BE2C (cell line): Measurements from ENCODE around the gene PIWIL4. TPM values are rescaled to one million over a fixed set of nuclear protein-coding genes. Genes with fewer than 3 reads are reported as not detected.

ENCODE experiments used
- DNase-seq: peaks from one replicate; pipeline ENCODE4 v3.0.0-alpha.2; 2020
- H3K27me3 ChIP-seq: fragments of 250-450 bp; sonication (Bioruptor Pico); 2 replicates; pipeline ENCODE4 v1.5.1; 2020; ENCODE audit warnings: mild to moderate bottlenecking
- H3K36me3 ChIP-seq: fragments of 250-450 bp; sonication (Bioruptor Pico); 2 replicates; pipeline ENCODE4 v1.5.1; 2020; ENCODE audit warnings: mild to moderate bottlenecking
- H3K4me1 ChIP-seq: fragments of 250-450 bp; sonication (Bioruptor Pico); 2 replicates; pipeline ENCODE4 v1.5.1; 2020
- H3K4me3 ChIP-seq: 2 replicates; pipeline ENCODE4 v1.5.1; 2011; ENCODE audit warnings: low read depth, low read length
- H3K9me3 ChIP-seq: fragments of 250-450 bp; sonication (Bioruptor Pico); 2 replicates; pipeline ENCODE4 v1.5.1; 2020
- polyA plus RNA-seq: library from polyadenylated mRNA; unstranded; fragments of >200 nt; gene quantifications from one replicate; pipeline ENCODE4 v1.2.1, GENCODE V29; 2012; ENCODE audit warnings: low read depth, missing spikeins; ENCODE audit not compliant: insufficient read length, insufficient read depth
- TF ChIP-seq, protein P1 (sequence below): IDR thresholded peaks from 2 replicates; pipeline ENCODE4 v1.5.1; 2012; ENCODE audit warnings: mild to moderate bottlenecking, low read depth, low read length

PIWIL4 gene
- not detected for polyA plus RNA-seq

GRCh38 chr11:94567181-94567670 is at the start of gene PIWIL4:
TSS of gene PIWIL4 (plus strand) at chr11:94567368. CDS start at chr11:94567519, 151 bp downstream.
- DNase-seq, result no peak
- H3K4me3 ChIP-seq, result no peak within 1 kb of the TSS
- H3K36me3 ChIP-seq, result no peaks in the 10 kb centered on the region
- no peaks in the 10 kb centered on the region for H3K9me3 ChIP-seq
- TF ChIP-seq, protein P1, sequence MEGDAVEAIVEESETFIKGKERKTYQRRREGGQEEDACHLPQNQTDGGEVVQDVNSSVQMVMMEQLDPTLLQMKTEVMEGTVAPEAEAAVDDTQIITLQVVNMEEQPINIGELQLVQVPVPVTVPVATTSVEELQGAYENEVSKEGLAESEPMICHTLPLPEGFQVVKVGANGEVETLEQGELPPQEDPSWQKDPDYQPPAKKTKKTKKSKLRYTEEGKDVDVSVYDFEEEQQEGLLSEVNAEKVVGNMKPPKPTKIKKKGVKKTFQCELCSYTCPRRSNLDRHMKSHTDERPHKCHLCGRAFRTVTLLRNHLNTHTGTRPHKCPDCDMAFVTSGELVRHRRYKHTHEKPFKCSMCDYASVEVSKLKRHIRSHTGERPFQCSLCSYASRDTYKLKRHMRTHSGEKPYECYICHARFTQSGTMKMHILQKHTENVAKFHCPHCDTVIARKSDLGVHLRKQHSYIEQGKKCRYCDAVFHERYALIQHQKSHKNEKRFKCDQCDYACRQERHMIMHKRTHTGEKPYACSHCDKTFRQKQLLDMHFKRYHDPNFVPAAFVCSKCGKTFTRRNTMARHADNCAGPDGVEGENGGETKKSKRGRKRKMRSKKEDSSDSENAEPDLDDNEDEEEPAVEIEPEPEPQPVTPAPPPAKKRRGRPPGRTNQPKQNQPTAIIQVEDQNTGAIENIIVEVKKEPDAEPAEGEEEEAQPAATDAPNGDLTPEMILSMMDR, result no peak
- no peaks in the 10 kb centered on the region for H3K4me1 ChIP-seq
- H3K27me3 ChIP-seq, result no peaks in the 10 kb centered on the region

- Histone ChIP-seq H3K9me3 (no peaks in the 10 kb centered on the region), H3K4me1 (no peaks in the 10 kb centered on the region), H3K36me3 (no peaks in the 10 kb centered on the region), H3K27me3 (peaks cover 18% of the 10 kb centered on the region), H3K4me3 (no peak overlapping the region)
- no peak for DNase-seq
- TF ChIP-seq, protein P1, result no peak
Observed at GRCh38 chr11:94518300-94518699, 48.9 kb upstream of the PIWIL4 start.

- TF ChIP-seq, protein P1, result peak; percentile 66
- DNase-seq, result no peak
- no peaks in the 10 kb centered on the region for H3K36me3 ChIP-seq
Observed at GRCh38 chr11:94519478-94520084, 47.6 kb upstream of the PIWIL4 start.

DNA sequence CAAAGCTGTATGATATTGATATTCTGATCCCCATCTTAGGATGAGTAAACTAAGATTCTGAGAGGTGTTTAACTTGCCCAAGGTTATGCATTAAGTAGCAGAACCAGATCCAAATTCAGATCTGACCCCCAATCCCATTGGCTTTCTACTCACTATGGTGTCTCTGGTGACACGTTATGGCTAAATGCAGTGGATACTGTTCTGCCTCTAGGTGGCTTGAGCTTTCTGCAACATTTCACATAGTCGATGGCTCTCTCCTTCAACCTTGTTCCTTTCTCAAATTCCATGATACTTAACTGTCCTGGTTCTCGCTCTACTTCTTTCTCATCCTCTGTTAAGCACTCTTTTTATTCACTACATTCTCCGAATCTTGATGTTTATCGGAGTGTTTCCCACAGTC is 45.5 kb upstream of the PIWIL4 start:
- DNase-seq, result no peak
- peaks cover 4% of the 10 kb centered on the region for H3K27me3 ChIP-seq
- H3K36me3 ChIP-seq, result no peaks in the 10 kb centered on the region
- H3K9me3 ChIP-seq, result no peaks in the 10 kb centered on the region
- TF ChIP-seq, protein P1, result peak; percentile 68
- H3K4me1 ChIP-seq, result no peaks in the 10 kb centered on the region
- H3K4me3 ChIP-seq, result no peak overlapping the region

More at GRCh38 chr11:94519478-94520084, 47.6 kb upstream of the PIWIL4 start:
- H3K9me3 ChIP-seq, result no peaks in the 10 kb centered on the region
- H3K27me3 ChIP-seq, result peaks cover 18% of the 10 kb centered on the region
- no peaks in the 10 kb centered on the region for H3K4me1 ChIP-seq
- no peak overlapping the region for H3K4me3 ChIP-seq

GRCh38 chr11:94524341-94524740 is 42.8 kb upstream of the PIWIL4 start:
- H3K4me3 ChIP-seq, result no peak overlapping the region
- H3K4me1 ChIP-seq, result no peaks in the 10 kb centered on the region
- no peak for DNase-seq
- H3K36me3 ChIP-seq, result no peaks in the 10 kb centered on the region
- peaks cover 5% of the 10 kb centered on the region for H3K27me3 ChIP-seq
- TF ChIP-seq, protein P1, result no peak
- no peaks in the 10 kb centered on the region for H3K9me3 ChIP-seq
